HL-60 (cell line): ENCODE measurements around the gene SUN2.

Source experiments
- DNase-seq, 2 experiments: peaks; one replicate each; pipeline ENCODE4 v3.0.0-alpha.2; 2010 to 2020; ENCODE audit warnings: low read depth in 1 of 2, low spot score in 1 of 2
- H3K27ac ChIP-seq: fragments of 250-450 bp; sonication (Bioruptor Pico); replicated peaks from 2 replicates; pipeline ENCODE4 v1.5.1; 2020; ENCODE audit warnings: mild to moderate bottlenecking, moderate library complexity
- H3K27me3 ChIP-seq: fragments of 250-450 bp; sonication (Bioruptor Pico); 2 replicates; pipeline ENCODE4 v1.5.1; 2021; ENCODE audit warnings: mild to moderate bottlenecking, moderate library complexity; ENCODE audit not compliant: insufficient read depth, poor library complexity, severe bottlenecking
- H3K4me3 ChIP-seq: replicated peaks from 2 replicates; pipeline ENCODE4 v1.5.1; 2011; ENCODE audit warnings: mild to moderate bottlenecking, control low read depth, low read length; ENCODE audit not compliant: insufficient read depth
- GABPA ChIP-seq: IDR thresholded peaks from 2 replicates; pipeline ENCODE4 v1.6.1; 2012; ENCODE audit warnings: low read depth
- POLR2AphosphoS5 ChIP-seq: IDR thresholded peaks from 2 replicates; pipeline ENCODE4 v1.6.1; 2012; ENCODE audit warnings: low read depth
- REST ChIP-seq: IDR thresholded peaks from 2 replicates; pipeline ENCODE4 v1.6.1; 2012; ENCODE audit warnings: low read depth; ENCODE audit not compliant: insufficient replicate concordance
- SPI1 ChIP-seq: IDR thresholded peaks from 2 replicates; pipeline ENCODE4 v1.6.1; 2012; ENCODE audit warnings: low read depth, mild to moderate bottlenecking, borderline replicate concordance
- TF ChIP-seq, protein P1 (sequence below): IDR thresholded peaks from one replicate; pipeline ENCODE4 v1.5.1; 2011; ENCODE audit warnings: low read length, control low read depth, inconsistent platforms; ENCODE audit not compliant: insufficient read depth

Gene SUN2

DNA sequence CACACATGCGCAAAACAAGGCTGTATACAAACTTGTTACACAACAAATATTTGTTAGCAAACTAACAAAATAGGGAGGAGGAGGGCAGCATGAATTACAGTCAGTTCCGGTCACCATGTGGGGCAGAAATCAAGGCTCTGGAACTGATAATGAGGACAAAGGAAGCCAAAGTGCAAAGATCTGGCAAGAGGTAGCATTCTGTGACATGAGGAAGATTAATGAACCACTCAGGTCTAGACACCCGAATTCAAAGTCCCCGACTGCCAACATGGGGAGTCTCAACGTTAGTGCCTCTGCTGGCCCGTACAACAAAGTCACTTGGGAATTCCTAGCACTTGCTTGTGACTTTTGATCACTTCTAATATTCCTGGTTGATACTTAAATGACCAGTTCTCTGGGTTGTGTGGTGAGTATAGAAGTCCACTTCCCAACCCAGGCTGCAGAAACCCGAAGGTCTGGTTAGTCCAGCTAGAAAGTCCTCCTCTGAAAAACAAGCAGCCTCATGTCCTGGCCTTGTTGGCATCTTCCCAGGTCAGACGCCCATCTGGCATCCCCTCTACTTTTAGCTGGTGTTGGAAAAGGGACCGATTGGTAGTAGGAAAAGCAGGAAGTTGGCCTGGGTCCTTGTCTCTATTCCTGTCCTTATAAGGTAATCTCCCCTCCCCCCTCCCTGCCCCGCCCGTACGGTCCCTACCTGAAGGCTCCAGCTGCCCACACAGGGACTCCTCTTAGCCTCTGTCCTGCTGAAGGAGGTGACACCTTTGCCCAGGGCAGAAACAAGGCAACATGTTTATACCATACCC, 1.6 kb downstream of the SUN2 start:
- Histone ChIP-seq H3K27ac (peak overlapping the region; percentile 76), H3K4me3 (peak overlapping the region; percentile 72), H3K27me3 (no peaks in the 10 kb centered on the region)
- TF ChIP-seq POLR2AphosphoS5, result no peak
- no peak for TF ChIP-seq REST
- no peak for TF ChIP-seq SPI1
- TF ChIP-seq, protein P1, sequence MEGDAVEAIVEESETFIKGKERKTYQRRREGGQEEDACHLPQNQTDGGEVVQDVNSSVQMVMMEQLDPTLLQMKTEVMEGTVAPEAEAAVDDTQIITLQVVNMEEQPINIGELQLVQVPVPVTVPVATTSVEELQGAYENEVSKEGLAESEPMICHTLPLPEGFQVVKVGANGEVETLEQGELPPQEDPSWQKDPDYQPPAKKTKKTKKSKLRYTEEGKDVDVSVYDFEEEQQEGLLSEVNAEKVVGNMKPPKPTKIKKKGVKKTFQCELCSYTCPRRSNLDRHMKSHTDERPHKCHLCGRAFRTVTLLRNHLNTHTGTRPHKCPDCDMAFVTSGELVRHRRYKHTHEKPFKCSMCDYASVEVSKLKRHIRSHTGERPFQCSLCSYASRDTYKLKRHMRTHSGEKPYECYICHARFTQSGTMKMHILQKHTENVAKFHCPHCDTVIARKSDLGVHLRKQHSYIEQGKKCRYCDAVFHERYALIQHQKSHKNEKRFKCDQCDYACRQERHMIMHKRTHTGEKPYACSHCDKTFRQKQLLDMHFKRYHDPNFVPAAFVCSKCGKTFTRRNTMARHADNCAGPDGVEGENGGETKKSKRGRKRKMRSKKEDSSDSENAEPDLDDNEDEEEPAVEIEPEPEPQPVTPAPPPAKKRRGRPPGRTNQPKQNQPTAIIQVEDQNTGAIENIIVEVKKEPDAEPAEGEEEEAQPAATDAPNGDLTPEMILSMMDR, result no peak
- no peak for TF ChIP-seq GABPA
- peak in 1 of 2 experiments; percentile 49 for DNase-seq

GRCh38 chr22:38751422-38752346, 4.1 kb downstream of the SUN2 start:
- DNase-seq, result peak; percentile 78 to 93
- no peaks in the 10 kb centered on the region for H3K27me3 ChIP-seq
- H3K27ac ChIP-seq, result peak overlapping the region; percentile 86
- peak; percentile 87 for TF ChIP-seq REST
- TF ChIP-seq GABPA, result peak; percentile 55; the same call in 1 of the 2 replicates
- TF ChIP-seq, protein P1, result no peak
- TF ChIP-seq POLR2AphosphoS5, result peak; percentile 98
- TF ChIP-seq SPI1, result peak; percentile 94
- H3K4me3 ChIP-seq, result 0 out of 2 replicates have a peak overlapping the region, but pooled peaks have one; percentile 8

GRCh38 chr22:38751066-38751421, 4.8 kb downstream of the SUN2 start:
- Histone ChIP-seq H3K27me3 (no peaks in the 10 kb centered on the region), H3K4me3 (no peak overlapping the region), H3K27ac (peak overlapping the region; percentile 86)
- TF ChIP-seq GABPA (no peak), POLR2AphosphoS5 (no peak), REST (no peak), SPI1 (no peak)
- TF ChIP-seq, protein P1, result no peak
- DNase-seq, result no peak
